Spinal cord (tissue), 10 donors: ENCODE data around the gene TRAPPC6A. TPM values are rescaled to one million over a fixed set of nuclear protein-coding genes. Genes with fewer than 3 reads are reported as not detected.

Experiments used
- DNase-seq, 6 donors: peaks; one replicate each; pipeline versions ENCODE4 v3.0.0 to v3.0.0-alpha.2; 2013 to 2015; ENCODE audit warnings: low spot score in 6 of 6, low read depth in 4 of 6
- H3K27ac ChIP-seq: one replicate; pipeline ENCODE4 v1.5.1; 2013; ENCODE audit warnings: low read depth, low read length, control low read depth
- H3K27me3 ChIP-seq: one replicate; pipeline ENCODE4 v1.6.1; 2013; ENCODE audit warnings: low read length; ENCODE audit not compliant: control insufficient read depth, insufficient read depth
- H3K36me3 ChIP-seq: one replicate; pipeline ENCODE4 v1.6.1; 2013; ENCODE audit warnings: low read length; ENCODE audit not compliant: control insufficient read depth, insufficient read depth
- H3K4me1 ChIP-seq: one replicate; pipeline ENCODE4 v1.6.1; 2013; ENCODE audit warnings: low read length; ENCODE audit not compliant: control insufficient read depth, insufficient read depth
- H3K4me3 ChIP-seq: one replicate; pipeline ENCODE4 v1.5.1; 2013; ENCODE audit warnings: low read depth, low read length, control low read depth
- H3K9me3 ChIP-seq: one replicate; pipeline ENCODE4 v1.6.1; 2013; ENCODE audit warnings: low read length; ENCODE audit not compliant: control insufficient read depth, insufficient read depth
- WGBS: methylation state at CpG from one replicate; pipeline ENCODE4 v1.1.5; 2013; ENCODE audit warnings: missing lambda C conversion rate; ENCODE audit not compliant: insufficient coverage; 5-methylcytosine and 5-hydroxymethylcytosine counted together
- polyA plus RNA-seq, 2 donors: library from polyadenylated mRNA; unstranded; fragments of 120-200 nt; gene quantifications; one replicate each; pipeline ENCODE4 v1.2.1, GENCODE V29; 2013; ENCODE audit not compliant: insufficient read length in 2 of 2
- total RNA-seq, 2 donors: library from RNA; depleted of rRNA in 1 of 2; stranded (reverse); fragments of 120-200 nt in 1 of 2; fragments of >200 nt in 1 of 2; gene quantifications; one replicate each; pipeline versions ENCODE4 v1.2.3 to v1.2.4, GENCODE V29; 2013 to 2014
- donor health status: healthy.

Gene TRAPPC6A
- total and polyA plus RNA-seq, 4 donors, result 7.0 to 26.2 (median 22.5) TPM

GRCh38 chr19:45135176-45135885 lies 42.7 kb downstream of the TRAPPC6A start:
- WGBS, result 98% methylated on average over 9 of the region's 21 CpGs
- no peak overlapping the region for H3K4me3 ChIP-seq

GRCh38 chr19:45133661-45134060 lies 44.4 kb downstream of the TRAPPC6A start:
- Histone ChIP-seq H3K27ac (no peak overlapping the region), H3K36me3 (peaks cover 36% of the 10 kb centered on the region), H3K9me3 (no peaks in the 10 kb centered on the region), H3K4me1 (peaks cover 38% of the 10 kb centered on the region), H3K4me3 (no peak overlapping the region), H3K27me3 (no peaks in the 10 kb centered on the region)
- no peak for DNase-seq
- 91% methylated on average over 4 of the region's 8 CpGs for WGBS

More at GRCh38 chr19:45135176-45135885, 42.7 kb downstream of the TRAPPC6A start:
- Histone ChIP-seq H3K27me3 (no peaks in the 10 kb centered on the region), H3K27ac (no peak overlapping the region), H3K4me1 (peaks cover 35% of the 10 kb centered on the region), H3K9me3 (no peaks in the 10 kb centered on the region), H3K36me3 (peaks cover 36% of the 10 kb centered on the region)
- no peak for DNase-seq

GRCh38 chr19:45130888-45131615 lies 47.0 kb downstream of the TRAPPC6A start:
- peaks cover 16% of the 10 kb centered on the region for H3K4me1 ChIP-seq
- no peak overlapping the region for H3K4me3 ChIP-seq
- peaks cover 32% of the 10 kb centered on the region for H3K36me3 ChIP-seq
- H3K27me3 ChIP-seq, result no peaks in the 10 kb centered on the region
- no peaks in the 10 kb centered on the region for H3K9me3 ChIP-seq
- no peak overlapping the region for H3K27ac ChIP-seq
- DNase-seq, result no peak
- 53% methylated on average over 11 of the region's 13 CpGs for WGBS

- DNase-seq, result no peak
- no peak overlapping the region for H3K4me3 ChIP-seq
- peaks cover 16% of the 10 kb centered on the region for H3K4me1 ChIP-seq
- H3K27ac ChIP-seq, result no peak overlapping the region
- no peaks in the 10 kb centered on the region for H3K27me3 ChIP-seq
- H3K9me3 ChIP-seq, result no peaks in the 10 kb centered on the region
- H3K36me3 ChIP-seq, result peaks cover 31% of the 10 kb centered on the region
- WGBS, result 78% methylated on average over 13 of the region's 13 CpGs
These were observed 47.8 kb downstream of the TRAPPC6A start for GRCh38 chr19:45130236-45130635.

GRCh38 chr19:45128806-45129205 lies 49.2 kb downstream of the TRAPPC6A start:
- Histone ChIP-seq H3K27ac (no peak overlapping the region), H3K9me3 (no peaks in the 10 kb centered on the region), H3K36me3 (peaks cover 24% of the 10 kb centered on the region), H3K4me1 (peaks cover 21% of the 10 kb centered on the region), H3K27me3 (no peaks in the 10 kb centered on the region), H3K4me3 (no peak overlapping the region)
- no peak for DNase-seq
- WGBS, result 87% methylated on average over 4 of the region's 5 CpGs

- Histone ChIP-seq H3K4me3 (no peak overlapping the region), H3K4me1 (peaks cover 27% of the 10 kb centered on the region), H3K9me3 (no peaks in the 10 kb centered on the region), H3K36me3 (peaks cover 26% of the 10 kb centered on the region), H3K27ac (no peak overlapping the region), H3K27me3 (no peaks in the 10 kb centered on the region)
- DNase-seq, result no peak
- 95% methylated on average over 4 of the region's 5 CpGs for WGBS
These were observed 49.9 kb downstream of the TRAPPC6A start for GRCh38 chr19:45128146-45128545.

DNA sequence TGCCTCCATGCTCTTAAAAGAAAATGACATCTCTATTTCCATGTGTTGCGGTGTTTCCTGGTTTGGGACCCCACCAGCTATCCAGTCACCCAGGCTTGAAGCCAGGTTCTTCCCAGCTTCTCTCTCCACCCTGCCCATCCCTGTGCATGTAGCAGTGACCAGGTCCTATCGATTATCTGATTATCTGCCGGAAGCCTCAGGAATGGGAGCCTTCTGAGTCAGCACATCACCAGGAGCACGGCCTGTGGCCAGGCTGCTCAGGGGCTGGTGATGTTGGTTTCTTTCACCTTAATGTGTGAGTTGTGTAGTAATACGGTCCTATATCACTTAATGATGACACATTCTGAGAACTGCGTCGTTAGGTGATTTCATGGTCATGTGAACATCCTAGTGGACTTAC lies 51.4 kb downstream of the TRAPPC6A start:
- Histone ChIP-seq H3K27me3 (no peaks in the 10 kb centered on the region), H3K36me3 (peaks cover 31% of the 10 kb centered on the region), H3K4me3 (no peak overlapping the region), H3K4me1 (peaks cover 32% of the 10 kb centered on the region), H3K27ac (no peak overlapping the region), H3K9me3 (no peaks in the 10 kb centered on the region)
- 94% methylated on average over 4 of the region's 7 CpGs for WGBS
- no peak for DNase-seq

DNA sequence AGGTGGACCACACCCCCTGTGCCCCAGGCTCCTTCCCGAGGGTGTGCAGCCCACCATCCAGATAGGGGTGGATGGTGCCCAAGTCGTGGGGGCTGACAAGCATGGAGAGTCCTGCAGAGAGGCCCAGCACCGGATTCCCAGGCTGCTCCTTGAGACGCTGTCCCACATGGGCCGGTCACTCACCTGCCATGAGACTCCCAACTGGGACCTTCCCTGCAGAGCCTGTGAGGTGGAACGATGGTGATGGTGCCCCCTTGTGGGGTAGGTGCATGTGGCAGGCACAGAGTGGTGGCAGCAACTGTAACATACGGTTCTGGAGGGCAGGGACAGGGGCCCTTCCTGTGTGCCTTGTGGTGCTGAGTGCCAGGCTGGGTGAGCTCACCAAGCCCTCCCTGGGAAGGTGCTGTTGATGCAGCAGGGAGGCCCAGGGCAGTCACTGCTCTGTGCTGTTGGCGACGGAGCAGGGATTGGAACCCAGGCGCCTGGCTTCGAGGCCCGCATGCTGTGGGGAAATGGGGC lies 52.0 kb downstream of the TRAPPC6A start:
- DNase-seq, result no peak
- H3K27ac ChIP-seq, result no peak overlapping the region

GRCh38 chr19:45125360-45125759 lies 52.7 kb downstream of the TRAPPC6A start:
- H3K4me1 ChIP-seq, result peaks cover 25% of the 10 kb centered on the region
- DNase-seq, result no peak
- no peak overlapping the region for H3K27ac ChIP-seq
- peaks cover 25% of the 10 kb centered on the region for H3K36me3 ChIP-seq
- H3K9me3 ChIP-seq, result no peaks in the 10 kb centered on the region
- H3K4me3 ChIP-seq, result no peak overlapping the region
- WGBS, result 74% methylated on average over 5 of the region's 9 CpGs
- H3K27me3 ChIP-seq, result no peaks in the 10 kb centered on the region

More for the DNA sequence above, 52.0 kb downstream of the TRAPPC6A start:
- H3K36me3 ChIP-seq, result peaks cover 28% of the 10 kb centered on the region
- peaks cover 29% of the 10 kb centered on the region for H3K4me1 ChIP-seq
- no peaks in the 10 kb centered on the region for H3K9me3 ChIP-seq
- no peak overlapping the region for H3K4me3 ChIP-seq
- no peaks in the 10 kb centered on the region for H3K27me3 ChIP-seq
- WGBS, result 43% methylated on average over 10 of the region's 12 CpGs
